K562 (cell line): ENCODE data around the gene MMP28. TPM values are rescaled to one million over a fixed set of nuclear protein-coding genes. Genes with fewer than 3 reads are reported as not detected.

Experiments
- ARNT ChIP-seq, 2 experiments: fragments of 450-650 bp; IDR thresholded peaks; 2 replicates each; pipeline ENCODE4 v1.6.1; 2016; ENCODE audit warnings: mild to moderate bottlenecking in 1 of 2
- ATF4 ChIP-seq: fragments of 450-650 bp; formaldehyde crosslinking; IDR thresholded peaks from 2 replicates; pipeline ENCODE4 v1.4.0; 2022; ENCODE audit warnings: mild to moderate bottlenecking, moderate library complexity
- EP300 ChIP-seq: IDR thresholded peaks from 2 replicates; pipeline ENCODE4 v1.6.1; 2012; ENCODE audit warnings: low read length, improper control_type of control experiment
- EWSR1 ChIP-seq: fragments of 450-650 bp; IDR thresholded peaks from 2 replicates; pipeline ENCODE4 v1.6.1; 2018; ENCODE audit warnings: borderline replicate concordance, mild to moderate bottlenecking, low read depth, moderate library complexity; ENCODE audit not compliant: partially characterized antibody
- KLF16 ChIP-seq: IDR thresholded peaks from 2 replicates; pipeline ENCODE4 v1.6.1; 2016; ENCODE audit warnings: antibody characterized with exemption
- LCOR ChIP-seq: sonication (generic); formaldehyde crosslinking; IDR thresholded peaks from 2 replicates; pipeline ENCODE4 v1.8.0; 2022; ENCODE audit warnings: mild to moderate bottlenecking, missing genetic modification reagents
- PRPF4 ChIP-seq: fragments of 200-400 bp; formaldehyde crosslinking; IDR thresholded peaks from one replicate; pipeline ENCODE4 v1.6.1; 2017; ENCODE audit warnings: low read length, low read depth, mild to moderate bottlenecking; ENCODE audit not compliant: insufficient read depth, poor library complexity, severe bottlenecking
- PTBP1 ChIP-seq: fragments of 200-400 bp; formaldehyde crosslinking; IDR thresholded peaks from 2 replicates; pipeline ENCODE4 v1.6.1; 2017; ENCODE audit warnings: low read depth, low read length
- RBM25 ChIP-seq: fragments of 200-400 bp; formaldehyde crosslinking; IDR thresholded peaks from 2 replicates; pipeline ENCODE4 v1.6.1; 2018; ENCODE audit warnings: low read length, low read depth, moderate library complexity; ENCODE audit not compliant: severe bottlenecking
- RCOR1 ChIP-seq, 2 experiments: IDR thresholded peaks; 2 replicates each; pipeline ENCODE4 v1.6.1; 2012; ENCODE audit warnings: low read depth in 2 of 2, low read length in 2 of 2, borderline replicate concordance in 1 of 2, improper control_type of control experiment in 1 of 2
- SOX6 ChIP-seq: fragments of 450-650 bp; IDR thresholded peaks from 2 replicates; pipeline ENCODE4 v1.6.1; 2014; ENCODE audit warnings: mild to moderate bottlenecking
- TAF9B ChIP-seq: fragments of 450-650 bp; IDR thresholded peaks from 2 replicates; pipeline ENCODE4 v1.6.1; 2018; ENCODE audit warnings: mild to moderate bottlenecking; ENCODE audit not compliant: partially characterized antibody
- ZBTB2 ChIP-seq: fragments of 450-650 bp; IDR thresholded peaks from 2 replicates; pipeline ENCODE4 v1.6.1; 2016; ENCODE audit warnings: antibody characterized with exemption
- ZNF174 ChIP-seq: fragments of 250-450 bp; sonication (Bioruptor Pico); IDR thresholded peaks from 2 replicates; pipeline ENCODE4 v1.4.0; 2020; ENCODE audit warnings: mild to moderate bottlenecking
- ZNF431 ChIP-seq: sonication (generic); formaldehyde crosslinking; IDR thresholded peaks from 2 replicates; pipeline ENCODE4 v1.8.0; 2022; ENCODE audit warnings: mild to moderate bottlenecking, missing genetic modification reagents
- ZNF785 ChIP-seq: fragments of 250-450 bp; sonication (Bioruptor Pico); IDR thresholded peaks from 2 replicates; pipeline ENCODE4 v1.4.0; 2020; ENCODE audit warnings: mild to moderate bottlenecking
- polyA plus RNA-seq, 8 experiments: library from polyadenylated mRNA; depleted of rRNA in 4 of 8; stranded (reverse) in 5 of 8; unstranded in 3 of 8; fragments of >200 nt; fragmentation: Nextera tagmentation in 2 of 8; fragmentation: Illumina TruSeq in 1 of 8; extraction: Ambion mirVana in 2 of 8; extraction: Trizol in 1 of 8; gene quantifications; 2 replicates each; pipeline versions ENCODE4 v1.2.1 to v1.2.3, GENCODE V29; 2011 to 2014; ENCODE audit warnings: inconsistent platforms in 1 of 8, missing spikeins in 1 of 8
- total RNA-seq, 7 experiments: library from RNA; depleted of rRNA in 6 of 7; stranded (reverse); fragments of >200 nt in 6 of 7; fragmentation: Illumina TruSeq in 2 of 7; extraction: Trizol in 2 of 7; gene quantifications; 2 replicates each; pipeline versions ENCODE4 v1.2.1 to v1.2.3, GENCODE V29; 2011 to 2021; ENCODE audit warnings: low replicate concordance in 1 of 7
- TF ChIP-seq, protein P1 (sequence below): fragments of 250-450 bp; sonication (Bioruptor Pico); IDR thresholded peaks from 2 replicates; pipeline ENCODE4 v1.5.0; 2021; ENCODE audit warnings: mild to moderate bottlenecking, moderate library complexity
- TF ChIP-seq, protein P2 (sequence below): sonication (generic); formaldehyde crosslinking; IDR thresholded peaks from 2 replicates; pipeline ENCODE4 v1.9.0; 2022; ENCODE audit warnings: mild to moderate bottlenecking, missing genetic modification reagents

The MMP28 gene
- total and polyA plus RNA-seq, 9 of the 15 experiments (the other 6 are each of a cell fraction or from before 2014, with no cell fraction given), result not detected

GRCh38 chr17:35750526-35751395 lies 44.7 kb downstream of the MMP28 start (continued):
- peak; percentile 90 for TF ChIP-seq RBM25
- TF ChIP-seq, protein P1, sequence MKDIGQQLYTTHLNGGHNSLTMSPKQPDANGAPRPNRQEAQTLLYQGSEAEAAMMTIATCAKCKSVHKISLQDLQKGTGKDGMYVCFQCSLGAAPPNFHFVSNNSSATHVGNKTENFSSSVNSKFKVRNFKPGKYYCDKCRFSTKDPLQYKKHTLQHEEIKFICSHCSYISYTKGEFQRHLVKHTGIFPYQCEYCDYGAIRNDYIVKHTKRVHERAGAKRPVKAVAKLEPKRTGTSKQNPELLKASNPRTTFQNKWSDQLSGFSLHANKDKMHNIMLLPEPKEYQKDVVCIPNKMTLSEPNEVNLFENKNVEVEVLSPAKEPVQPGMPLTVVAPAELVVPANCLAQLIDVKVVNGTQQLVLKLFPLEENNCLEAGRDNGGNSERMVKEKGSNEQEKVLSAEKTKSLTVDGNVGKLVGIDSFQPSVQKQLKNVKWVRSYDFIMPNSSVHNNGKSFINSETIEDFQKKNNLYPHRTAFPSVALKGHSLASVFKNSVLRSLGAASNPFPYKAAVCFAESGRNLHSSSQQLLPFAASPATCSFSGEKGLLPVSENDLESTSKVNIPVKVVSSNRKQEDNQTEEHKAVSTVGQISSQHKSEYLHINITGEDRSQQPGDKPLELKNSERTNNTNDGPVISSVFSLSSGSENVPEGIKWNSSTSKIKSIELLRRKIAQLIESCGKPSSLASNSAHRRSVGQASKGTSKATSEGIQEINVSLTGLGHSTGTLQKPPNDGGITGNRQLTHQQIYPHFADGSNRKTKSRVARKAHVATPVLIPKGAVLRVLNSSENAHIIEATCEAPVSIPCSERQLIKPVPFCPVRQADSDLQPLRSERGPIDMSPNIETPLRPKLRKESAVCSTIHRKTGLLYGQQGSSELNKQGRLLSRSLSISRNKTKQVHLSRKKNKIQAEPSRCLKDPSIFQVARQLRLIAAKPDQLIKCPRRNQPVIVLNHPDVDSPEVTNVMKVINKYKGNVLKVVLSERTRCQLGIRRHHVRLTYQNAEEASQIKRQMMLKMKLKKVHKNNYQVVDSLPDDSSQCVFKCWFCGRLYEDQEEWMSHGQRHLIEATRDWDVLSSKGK (CRISPR knock-in tag), result no peak
- no peak for TF ChIP-seq ZNF785
- TF ChIP-seq ZBTB2, result no peak
- TF ChIP-seq RCOR1 (IDR thresholded peaks at IDR 0.05; ENCODE audit: borderline replicate concordance in 1 of 2, low read depth in 2 of 2, low read length in 2 of 2), result peak in 1 of 2 experiments; percentile 88; a peak in 2 of 4 replicates
- TF ChIP-seq, protein P2, sequence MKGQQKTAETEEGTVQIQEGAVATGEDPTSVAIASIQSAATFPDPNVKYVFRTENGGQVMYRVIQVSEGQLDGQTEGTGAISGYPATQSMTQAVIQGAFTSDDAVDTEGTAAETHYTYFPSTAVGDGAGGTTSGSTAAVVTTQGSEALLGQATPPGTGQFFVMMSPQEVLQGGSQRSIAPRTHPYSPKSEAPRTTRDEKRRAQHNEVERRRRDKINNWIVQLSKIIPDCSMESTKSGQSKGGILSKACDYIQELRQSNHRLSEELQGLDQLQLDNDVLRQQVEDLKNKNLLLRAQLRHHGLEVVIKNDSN (CRISPR knock-in tag), result no peak
- no peak for TF ChIP-seq LCOR (CRISPR knock-in tag)
- TF ChIP-seq EP300, result no peak
- no peak for TF ChIP-seq ZNF174 (CRISPR knock-in tag)
- TF ChIP-seq SOX6, result no peak
- no peak for TF ChIP-seq PRPF4
- TF ChIP-seq ZNF431 (CRISPR knock-in tag), result no peak
- TF ChIP-seq EWSR1, result no peak
- no peak for TF ChIP-seq KLF16
- TF ChIP-seq TAF9B, result no peak
- TF ChIP-seq PTBP1, result 0 out of 2 replicates have a peak, but pooled peaks have one; percentile 40
- no peak for TF ChIP-seq ARNT (IDR thresholded peaks at IDR 0.05)
- no peak for TF ChIP-seq ATF4 (CRISPR knock-in tag)
